HG02763 (cell line): ENCODE results near the gene ASS1.

Experiments used
- ATAC-seq: cut with Tn5 transposase; IDR thresholded peaks from one replicate; pipeline ENCODE4 v1.9.1; 2021; ENCODE audit warnings: mild to moderate bottlenecking, moderate library complexity; ENCODE audit not compliant: unreplicated experiment

ASS1 gene

GRCh38 chr9:130417602-130418001, 27.2 kb upstream of the ASS1 start:
- ATAC-seq = no peak

DNA sequence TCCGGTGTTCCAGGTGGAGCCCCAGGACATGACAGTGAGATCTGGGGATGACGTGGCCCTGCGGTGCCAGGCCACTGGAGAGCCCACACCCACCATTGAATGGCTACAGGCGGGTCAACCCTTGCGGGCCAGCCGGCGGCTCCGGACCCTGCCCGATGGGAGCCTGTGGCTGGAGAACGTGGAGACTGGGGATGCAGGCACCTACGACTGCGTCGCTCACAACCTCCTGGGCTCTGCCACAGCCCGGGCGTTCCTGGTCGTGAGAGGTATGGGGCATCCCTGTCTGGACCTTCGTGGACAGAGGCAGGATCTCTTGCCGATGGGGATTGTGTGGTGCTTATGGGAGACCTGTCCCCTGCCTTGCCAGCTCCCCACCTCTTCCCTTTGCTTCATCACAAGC, 26.0 kb upstream of the ASS1 start:
- ATAC-seq = no peak

- no peak for ATAC-seq
Measured at GRCh38 chr9:130419521-130420035, 25.2 kb upstream of the ASS1 start.

DNA sequence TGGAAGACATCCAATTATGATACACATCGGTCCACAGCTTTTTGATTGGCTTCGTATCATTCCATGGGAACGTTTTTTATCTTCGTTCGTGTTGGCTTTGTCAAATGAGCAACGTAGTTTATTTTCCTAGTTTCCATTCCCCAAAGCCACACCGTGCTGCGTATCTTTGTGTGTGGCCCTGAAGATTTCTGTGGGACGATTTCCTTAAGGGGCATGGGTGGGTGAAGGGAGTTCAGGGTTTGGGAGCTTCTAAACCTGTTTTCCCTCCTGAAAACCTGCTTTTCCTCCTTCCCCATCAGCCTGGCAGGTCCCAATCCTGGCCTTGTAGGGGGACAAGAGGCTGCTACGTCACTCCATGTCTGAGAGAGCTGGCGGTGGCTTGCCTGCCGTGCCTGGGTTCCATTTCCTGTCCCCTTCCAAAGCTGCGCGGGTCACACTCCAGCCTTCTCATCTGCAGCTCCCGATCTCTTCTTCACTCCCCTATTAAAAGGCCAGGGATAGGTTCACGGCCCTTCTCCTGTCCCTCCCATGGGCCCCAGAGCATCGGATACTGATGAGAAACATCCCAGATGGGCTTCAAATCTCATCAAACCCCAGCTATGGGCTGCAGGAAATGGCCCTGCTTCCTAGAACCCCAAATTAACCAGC, 23.5 kb upstream of the ASS1 start:
- ATAC-seq = no peak

DNA sequence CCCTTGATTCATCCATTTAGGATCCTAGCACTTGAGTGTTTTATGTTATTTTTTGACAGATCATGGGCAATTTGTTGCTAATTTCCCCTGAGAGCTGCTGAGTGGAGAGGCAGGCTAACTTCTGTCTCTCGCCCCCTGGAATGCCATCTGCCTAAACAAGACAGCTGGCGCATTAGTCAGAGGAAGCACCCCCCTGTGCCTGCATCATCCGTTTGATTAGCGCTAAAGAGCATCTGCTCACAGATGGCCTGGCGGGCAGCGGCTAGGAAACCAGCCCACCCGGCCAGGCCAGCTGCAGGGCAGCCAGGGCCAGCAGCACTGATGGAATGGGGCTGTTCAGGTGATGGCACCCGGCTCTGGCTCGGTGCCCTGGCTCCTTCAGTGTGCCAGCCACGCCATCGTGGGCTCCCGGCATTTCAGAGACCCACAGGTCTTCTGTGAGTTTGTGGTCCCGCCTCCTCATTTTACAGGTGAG, 22.9 kb upstream of the ASS1 start:
- no peak for ATAC-seq

DNA sequence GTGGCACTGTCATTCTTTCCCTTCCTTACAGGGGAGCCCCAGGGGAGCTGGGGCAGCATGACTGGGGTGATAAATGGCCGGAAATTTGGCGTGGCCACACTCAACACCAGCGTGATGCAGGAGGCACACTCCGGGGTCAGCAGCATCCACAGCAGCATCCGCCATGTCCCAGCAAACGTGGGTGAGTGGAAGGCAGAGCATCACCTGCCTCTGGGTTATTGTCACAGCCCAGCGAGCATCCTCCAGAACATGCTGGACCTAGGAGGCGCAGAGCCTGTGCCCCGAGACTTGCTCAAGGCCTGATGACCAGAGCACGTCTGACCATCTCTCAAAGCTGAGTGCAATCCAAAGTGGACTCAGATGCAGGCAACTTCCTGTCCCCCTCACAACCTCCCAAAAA, 22.2 kb upstream of the ASS1 start:
- no peak for ATAC-seq

DNA sequence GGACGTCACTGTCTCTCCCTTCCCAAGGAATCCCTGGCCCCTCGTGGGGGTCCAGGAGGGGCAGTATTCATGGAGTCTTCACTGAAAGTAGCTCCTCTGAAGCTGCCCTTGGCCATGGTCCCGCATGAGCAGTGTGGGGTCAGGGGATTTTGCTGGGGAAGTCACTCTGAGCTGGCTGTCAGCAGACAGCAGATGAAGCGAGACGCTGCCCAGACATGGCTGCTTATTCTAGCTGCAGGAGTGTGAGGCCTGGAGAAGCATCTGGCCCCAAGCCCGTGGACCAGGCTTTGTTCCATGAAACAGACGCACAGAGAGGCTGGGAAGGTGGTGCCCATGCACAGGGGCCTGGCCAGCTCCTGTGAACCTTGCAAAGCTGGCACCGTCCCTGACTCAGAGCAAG, 21.5 kb upstream of the ASS1 start:
- ATAC-seq = no peak

DNA sequence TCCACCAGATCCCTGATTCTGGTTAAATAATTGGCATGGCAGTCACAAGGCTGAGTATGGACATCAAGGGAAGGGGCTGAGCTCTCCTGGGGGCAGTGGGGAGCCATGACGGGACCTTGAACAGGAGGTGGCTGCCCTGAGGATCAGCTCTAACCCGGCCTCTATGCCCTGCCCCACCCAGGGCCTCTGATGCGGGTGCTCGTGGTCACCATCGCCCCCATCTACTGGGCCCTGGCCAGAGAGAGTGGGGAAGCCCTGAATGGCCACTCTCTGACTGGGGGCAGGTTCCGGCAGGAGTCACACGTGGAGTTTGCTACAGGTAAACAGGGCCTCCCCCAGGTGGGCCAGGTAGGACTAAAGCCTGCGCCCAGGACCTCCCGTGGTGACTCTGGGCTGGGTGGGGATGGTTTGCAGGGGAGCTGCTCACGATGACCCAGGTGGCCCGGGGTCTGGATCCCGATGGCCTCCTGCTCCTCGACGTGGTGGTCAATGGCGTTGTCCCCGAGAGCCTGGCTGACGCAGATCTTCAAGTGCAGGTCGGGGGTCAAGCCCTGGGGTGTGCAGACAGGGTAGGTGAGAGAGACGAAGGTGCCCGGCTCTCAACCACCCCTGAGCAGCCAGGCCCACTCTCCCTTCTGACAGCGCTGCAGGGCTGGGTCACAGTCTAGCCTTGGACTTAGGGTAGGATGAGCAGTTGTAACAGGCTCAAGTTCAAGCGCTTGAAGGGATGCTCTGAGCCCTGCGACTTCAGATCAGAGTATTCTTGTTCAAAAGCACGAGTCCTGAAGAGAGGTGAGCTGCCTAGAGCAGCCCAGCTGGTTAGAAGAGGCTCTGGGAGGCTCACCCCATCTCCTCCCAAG, 19.9 kb upstream of the ASS1 start:
- ATAC-seq = no peak

- no peak for ATAC-seq
Measured at GRCh38 chr9:130425741-130426466, 18.9 kb upstream of the ASS1 start.

DNA sequence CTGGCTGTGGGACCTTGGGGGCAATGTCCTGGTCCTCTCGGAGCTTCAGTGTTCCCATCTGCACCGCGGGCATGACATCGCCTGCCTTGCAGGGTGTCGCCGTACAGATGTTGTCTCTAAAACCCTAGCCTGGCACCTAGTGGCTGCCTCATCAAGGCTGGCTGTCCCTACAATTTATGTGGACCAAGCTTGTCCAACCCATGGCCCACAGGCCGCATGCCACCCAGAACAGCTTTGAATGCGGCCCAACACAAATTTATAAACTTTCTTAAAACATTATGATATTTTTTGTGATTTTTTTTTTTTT, 18.3 kb upstream of the ASS1 start:
- ATAC-seq = no peak

- no peak for ATAC-seq
Measured at GRCh38 chr9:130426883-130427282, 17.9 kb upstream of the ASS1 start.

GRCh38 chr9:130427326-130427725, 17.4 kb upstream of the ASS1 start:
- ATAC-seq = no peak

GRCh38 chr9:130428086-130428665, 16.6 kb upstream of the ASS1 start:
- no peak for ATAC-seq

DNA sequence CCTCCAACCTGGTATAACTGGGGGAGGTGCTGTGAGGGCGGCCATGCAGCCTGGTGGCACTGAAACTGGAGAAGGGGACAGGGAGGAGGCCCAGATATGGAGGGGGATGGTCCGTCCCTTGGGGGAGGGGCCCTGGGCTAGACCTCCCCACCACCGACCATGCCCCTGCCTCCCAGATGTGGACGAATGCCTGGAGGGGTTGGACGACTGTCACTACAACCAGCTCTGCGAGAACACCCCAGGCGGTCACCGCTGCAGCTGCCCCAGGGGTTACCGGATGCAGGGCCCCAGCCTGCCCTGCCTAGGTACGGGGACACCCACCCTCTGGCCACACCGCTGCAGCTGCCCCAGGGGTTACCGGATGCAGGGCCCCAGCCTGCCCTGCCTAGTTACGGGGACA, 15.4 kb upstream of the ASS1 start:
- ATAC-seq = no peak

- no peak for ATAC-seq
Measured at GRCh38 chr9:130429831-130430230, 14.9 kb upstream of the ASS1 start.

GRCh38 chr9:130430232-130430631, 14.5 kb upstream of the ASS1 start:
- no peak for ATAC-seq

DNA sequence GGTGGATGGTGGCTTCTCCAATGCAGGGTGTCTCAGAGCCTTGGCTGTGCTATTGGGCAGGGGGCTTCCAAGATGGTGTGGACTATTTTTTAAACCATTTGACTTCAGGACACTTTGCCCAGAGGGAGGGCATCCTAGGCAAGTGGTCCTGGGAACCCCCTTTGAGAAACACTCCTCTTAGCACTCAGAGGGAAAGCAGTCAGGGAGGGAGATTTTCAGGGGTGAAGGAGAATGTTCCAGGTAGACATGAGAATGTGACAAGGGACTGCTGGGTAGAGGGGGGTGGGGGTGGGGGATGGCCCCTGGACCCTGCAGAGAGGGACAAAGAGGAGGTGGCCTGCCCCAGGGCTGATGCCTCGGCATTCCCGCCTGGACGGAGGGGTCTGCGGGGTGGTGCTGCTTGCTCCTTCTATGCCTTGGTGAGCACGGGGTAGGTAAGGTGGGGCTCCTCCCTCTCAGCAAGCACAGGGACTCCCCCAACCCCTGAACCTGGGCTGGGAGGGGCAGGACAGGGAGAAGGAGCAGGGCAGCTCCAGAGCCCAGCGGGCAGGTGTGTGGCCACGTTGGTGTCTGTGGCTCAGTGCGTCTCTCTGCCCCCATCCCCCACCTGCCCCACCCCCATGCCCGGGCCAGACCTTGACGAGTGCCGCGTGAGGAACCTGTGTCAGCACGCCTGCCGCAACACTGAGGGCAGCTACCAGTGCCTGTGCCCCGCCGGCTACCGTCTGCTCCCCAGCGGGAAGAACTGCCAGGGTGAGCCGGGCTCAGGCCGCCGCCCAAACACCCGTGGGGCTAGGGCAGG, 13.8 kb upstream of the ASS1 start:
- no peak for ATAC-seq

GRCh38 chr9:130431536-130432303, 13.0 kb upstream of the ASS1 start:
- no peak for ATAC-seq

- ATAC-seq = no peak
Measured at GRCh38 chr9:130432362-130432761, 12.4 kb upstream of the ASS1 start.

- no peak for ATAC-seq
Measured at GRCh38 chr9:130432796-130433167, 12.0 kb upstream of the ASS1 start.
